H9 (cell line): ENCODE results near the gene ALOX12B. TPM values are rescaled to one million over a fixed set of nuclear protein-coding genes. Genes with fewer than 3 reads are reported as not detected.
A peak's percentile ranks its signal among the peaks of the same experiment; 100 is the strongest.

Source experiments
- DNase-seq: peaks from one replicate; pipeline ENCODE4 v3.0.0-alpha.2; 2017
- H2AFZ ChIP-seq: one replicate; pipeline ENCODE4 v1.6.1; 2013; ENCODE audit warnings: mild to moderate bottlenecking, low read length, control low read depth, moderate library complexity
- H2AK5ac ChIP-seq: 2 replicates; pipeline ENCODE4 v1.6.1; 2013; ENCODE audit warnings: low read length, control low read depth, mixed read lengths; ENCODE audit not compliant: insufficient read length
- H2BK120ac ChIP-seq: one replicate; pipeline ENCODE4 v1.6.1; 2013; ENCODE audit warnings: low read depth, mild to moderate bottlenecking, low read length, control low read depth, inconsistent platforms; ENCODE audit not compliant: poor library complexity, severe bottlenecking
- H2BK12ac ChIP-seq: 2 replicates; pipeline ENCODE4 v1.6.1; 2013; ENCODE audit warnings: low read length, control low read depth, mixed read lengths, low read depth; ENCODE audit not compliant: insufficient read length
- H2BK15ac ChIP-seq: 2 replicates; pipeline ENCODE4 v1.6.1; 2013; ENCODE audit warnings: low read depth, low read length, control low read depth
- H2BK20ac ChIP-seq: one replicate; pipeline ENCODE4 v1.6.1; 2013; ENCODE audit warnings: low read depth, mild to moderate bottlenecking, low read length, control low read depth, inconsistent platforms; ENCODE audit not compliant: poor library complexity, severe bottlenecking
- H2BK5ac ChIP-seq: 2 replicates; pipeline ENCODE4 v1.6.1; 2013; ENCODE audit warnings: low read length, control low read depth, mixed read lengths; ENCODE audit not compliant: insufficient read length
- H3K14ac ChIP-seq: 2 replicates; pipeline ENCODE4 v1.6.1; 2013; ENCODE audit warnings: low read length, control low read depth; ENCODE audit not compliant: insufficient read depth
- H3K18ac ChIP-seq: 2 replicates; pipeline ENCODE4 v1.6.1; 2013; ENCODE audit warnings: low read depth, mild to moderate bottlenecking, mixed read lengths, low read length, control low read depth; ENCODE audit not compliant: insufficient read length
- H3K23ac ChIP-seq: 2 replicates; pipeline ENCODE4 v1.6.1; 2013; ENCODE audit warnings: low read length, control low read depth, mixed read lengths, low read depth; ENCODE audit not compliant: insufficient read length
- H3K23me2 ChIP-seq: 2 replicates; pipeline ENCODE4 v1.6.1; 2013; ENCODE audit warnings: low read depth, mild to moderate bottlenecking, mixed read lengths, low read length, control low read depth; ENCODE audit not compliant: insufficient read length, poor library complexity, severe bottlenecking
- H3K27ac ChIP-seq: 2 replicates; pipeline ENCODE4 v1.5.1; 2013; ENCODE audit warnings: low read length, control low read depth, mixed read lengths, low read depth; ENCODE audit not compliant: insufficient read length
- H3K27me3 ChIP-seq: 2 replicates; pipeline ENCODE4 v1.6.1; 2013; ENCODE audit warnings: low read length, control low read depth, inconsistent platforms; ENCODE audit not compliant: insufficient read depth
- H3K4ac ChIP-seq: 2 replicates; pipeline ENCODE4 v1.6.1; 2013; ENCODE audit warnings: low read depth, mild to moderate bottlenecking, control low read depth, inconsistent platforms, low read length, moderate library complexity
- H3K4me1 ChIP-seq: 2 replicates; pipeline ENCODE4 v1.6.1; 2013; ENCODE audit warnings: low read length, control low read depth, inconsistent platforms; ENCODE audit not compliant: insufficient read depth
- H3K4me2 ChIP-seq: 2 replicates; pipeline ENCODE4 v1.6.1; 2013; ENCODE audit warnings: low read length, control low read depth, mixed read lengths; ENCODE audit not compliant: insufficient read length, insufficient read depth
- H3K56ac ChIP-seq: 2 replicates; pipeline ENCODE4 v1.6.1; 2013; ENCODE audit warnings: low read depth, mild to moderate bottlenecking, mixed read lengths, low read length, control low read depth; ENCODE audit not compliant: insufficient read length
- H3K79me1 ChIP-seq: 2 replicates; pipeline ENCODE4 v1.6.1; 2013; ENCODE audit warnings: low read depth, mild to moderate bottlenecking, moderate library complexity, low read length, control low read depth, inconsistent platforms; ENCODE audit not compliant: insufficient read depth, poor library complexity, severe bottlenecking
- H3K79me2 ChIP-seq: 2 replicates; pipeline ENCODE4 v1.6.1; 2013; ENCODE audit warnings: low read length, control low read depth, inconsistent platforms; ENCODE audit not compliant: insufficient read depth
- H3K9ac ChIP-seq: 2 replicates; pipeline ENCODE4 v1.6.1; 2013; ENCODE audit warnings: low read length, control low read depth, mixed read lengths; ENCODE audit not compliant: insufficient read length; ENCODE audit errors: extremely low read depth
- H3K9me3 ChIP-seq: one replicate; pipeline ENCODE4 v1.6.1; 2013; ENCODE audit warnings: low read depth, low read length, inconsistent platforms; ENCODE audit not compliant: control insufficient read depth
- H3T11ph ChIP-seq: one replicate; pipeline ENCODE4 v1.6.1; 2013; ENCODE audit warnings: mild to moderate bottlenecking, low read length, control low read depth, inconsistent platforms
- H4K20me1 ChIP-seq: one replicate; pipeline ENCODE4 v1.6.1; 2013; ENCODE audit not compliant: control insufficient read depth, insufficient read length, insufficient read depth
- H4K5ac ChIP-seq: 2 replicates; pipeline ENCODE4 v1.6.1; 2013; ENCODE audit warnings: low read depth, mild to moderate bottlenecking, mixed read lengths, low read length, control low read depth; ENCODE audit not compliant: insufficient read length
- H4K8ac ChIP-seq: replicated peaks from 2 replicates; pipeline ENCODE4 v1.6.1; 2013; ENCODE audit warnings: low read length, control low read depth, mixed read lengths, low read depth; ENCODE audit not compliant: insufficient read length
- H4K91ac ChIP-seq: 2 replicates; pipeline ENCODE4 v1.6.1; 2013; ENCODE audit warnings: low read depth, mild to moderate bottlenecking, moderate library complexity, mixed read lengths, low read length, control low read depth; ENCODE audit not compliant: insufficient read length
- H3K27ac Mint-ChIP-seq, 3 experiments: 2 replicates in 2 of 3; 3 replicates in 1 of 3; pipeline ENCODE4 v1.8.0; 2020 to 2021; ENCODE audit warnings: mixed read lengths in 3 of 3, mild to moderate bottlenecking in 1 of 3, moderate library complexity in 1 of 3
- H3K27me3 Mint-ChIP-seq: 2 replicates; pipeline ENCODE4 v1.8.0; 2021; ENCODE audit warnings: low read depth, mild to moderate bottlenecking, moderate library complexity, mixed read lengths
- H3K36me3 Mint-ChIP-seq, 3 experiments: 2 replicates in 2 of 3; 3 replicates in 1 of 3; pipeline ENCODE4 v1.8.0; 2020 to 2021; ENCODE audit warnings: low read depth in 3 of 3, mixed read lengths in 3 of 3; ENCODE audit not compliant: insufficient read depth in 1 of 3
- H3K4me1 Mint-ChIP-seq, 2 experiments: 2 replicates each; pipeline ENCODE4 v1.8.0; 2020; ENCODE audit warnings: mixed read lengths in 2 of 2
- H3K4me3 Mint-ChIP-seq, 2 experiments: 2 replicates in 1 of 2; 3 replicates in 1 of 2; pipeline ENCODE4 v1.8.0; 2020 to 2021; ENCODE audit warnings: mild to moderate bottlenecking in 2 of 2, mixed read lengths in 2 of 2, moderate library complexity in 1 of 2
- H3K9me3 Mint-ChIP-seq, 2 experiments: 2 replicates in 1 of 2; 3 replicates in 1 of 2; pipeline ENCODE4 v1.8.0; 2020; ENCODE audit warnings: mild to moderate bottlenecking in 2 of 2, mixed read lengths in 2 of 2, moderate library complexity in 1 of 2
- WGBS: extraction: QIAGEN DNeasy Blood & Tissue Kit; methylation state at CpG from one replicate; pipeline ENCODE4 v1.1.7; 2013; ENCODE audit warnings: missing lambda C conversion rate, low lambda C conversion rate, mixed read lengths; ENCODE audit not compliant: insufficient read length; ENCODE audit errors: extremely low coverage; 5-methylcytosine and 5-hydroxymethylcytosine counted together
- total RNA-seq: library from RNA; stranded (reverse); gene quantifications from 2 replicates; pipeline ENCODE4 v1.2.1, GENCODE V29; 2021
- TF ChIP-seq, protein P1 (sequence below): fragments of 200-600 bp; sonication (generic); conservative IDR thresholded peaks from 3 replicates; pipeline ENCODE4 v1.8.0; 2021; ENCODE audit warnings: antibody characterized with exemption, mild to moderate bottlenecking

Gene ALOX12B
- total RNA-seq, 1 experiment from 2014 or later: 1.2 TPM

DNA sequence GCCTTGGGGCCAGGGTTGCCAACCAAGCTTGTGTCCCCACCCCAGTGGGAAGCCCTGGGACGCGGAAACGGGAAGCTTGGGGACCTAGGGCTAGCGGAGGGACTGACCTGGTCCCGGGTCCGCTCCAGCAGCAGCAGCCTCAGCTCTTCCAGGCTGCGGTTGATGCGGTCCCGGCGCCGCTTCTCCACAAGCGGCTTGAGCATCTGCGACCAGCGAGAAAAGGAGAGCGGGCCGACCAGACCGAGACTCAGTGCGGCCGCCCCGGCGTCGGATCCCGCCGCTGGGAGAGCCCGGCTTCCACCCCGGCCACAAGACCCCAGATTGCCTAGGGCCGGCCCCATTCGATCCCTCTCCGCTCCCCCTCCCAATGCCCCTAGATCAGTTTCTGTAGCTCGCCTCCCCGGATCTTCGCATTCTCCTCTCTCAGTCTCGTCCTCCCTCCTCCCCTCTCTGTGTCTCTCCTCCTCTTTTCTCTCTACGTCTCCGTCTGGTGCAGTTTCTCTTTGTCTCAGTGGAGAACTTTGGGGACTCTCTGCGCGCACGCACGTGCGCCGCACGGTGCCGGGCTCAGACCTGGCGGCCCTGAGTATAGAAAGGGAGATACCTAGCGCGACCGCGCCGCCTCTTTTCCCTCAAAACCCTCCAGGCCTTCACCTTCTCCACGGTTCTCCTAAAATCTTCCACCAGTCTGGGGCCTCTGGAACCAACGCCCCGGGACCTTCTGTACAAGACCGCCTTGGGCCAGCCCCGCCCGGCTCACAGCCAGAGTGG is 35.6 kb upstream of the ALOX12B start:
- DNase-seq: peak; percentile 63
- no peak overlapping the region for H2BK5ac ChIP-seq
- peaks cover 4 to 12% of the 10 kb centered on the region in 2 experiments; a peak in 4 of 5 replicates for H3K9me3 Mint-ChIP-seq
- no peak overlapping the region for H2BK120ac ChIP-seq
- H3K27me3 Mint-ChIP-seq: peaks cover 82% of the 10 kb centered on the region
- no peak overlapping the region for H3K4ac ChIP-seq
- no peaks in the 10 kb centered on the region; the same call in 1 of the 2 replicates for H3K4me1 ChIP-seq
- H3K18ac ChIP-seq: no peak overlapping the region
- H3K27me3 ChIP-seq: peaks cover 34% of the 10 kb centered on the region
- H4K5ac ChIP-seq: no peak overlapping the region
- H4K8ac ChIP-seq: no peak overlapping the region
- H3K4me3 Mint-ChIP-seq: peak overlapping the region; percentile 91 to 93
- no peak overlapping the region for H2BK20ac ChIP-seq
- H3K14ac ChIP-seq: no peak overlapping the region; the same call in 1 of the 2 replicates
- H3K27ac Mint-ChIP-seq: peak overlapping the region in 1 of 3 experiments; percentile 50; a peak in 1 of 7 replicates
- no peak overlapping the region for H3K56ac ChIP-seq
- H3T11ph ChIP-seq: no peak overlapping the region
- no peaks in the 10 kb centered on the region for H4K20me1 ChIP-seq
- no peak overlapping the region for H3K27ac ChIP-seq
- peak overlapping the region; percentile 66 for H3K4me2 ChIP-seq
- H2AFZ ChIP-seq: no peak overlapping the region
- H2BK15ac ChIP-seq: no peak overlapping the region
- H3K9me3 ChIP-seq: no peaks in the 10 kb centered on the region
- peaks cover 53% of the 10 kb centered on the region for H3K23me2 ChIP-seq
- H2AK5ac ChIP-seq: no peak overlapping the region
- TF ChIP-seq, protein P1, sequence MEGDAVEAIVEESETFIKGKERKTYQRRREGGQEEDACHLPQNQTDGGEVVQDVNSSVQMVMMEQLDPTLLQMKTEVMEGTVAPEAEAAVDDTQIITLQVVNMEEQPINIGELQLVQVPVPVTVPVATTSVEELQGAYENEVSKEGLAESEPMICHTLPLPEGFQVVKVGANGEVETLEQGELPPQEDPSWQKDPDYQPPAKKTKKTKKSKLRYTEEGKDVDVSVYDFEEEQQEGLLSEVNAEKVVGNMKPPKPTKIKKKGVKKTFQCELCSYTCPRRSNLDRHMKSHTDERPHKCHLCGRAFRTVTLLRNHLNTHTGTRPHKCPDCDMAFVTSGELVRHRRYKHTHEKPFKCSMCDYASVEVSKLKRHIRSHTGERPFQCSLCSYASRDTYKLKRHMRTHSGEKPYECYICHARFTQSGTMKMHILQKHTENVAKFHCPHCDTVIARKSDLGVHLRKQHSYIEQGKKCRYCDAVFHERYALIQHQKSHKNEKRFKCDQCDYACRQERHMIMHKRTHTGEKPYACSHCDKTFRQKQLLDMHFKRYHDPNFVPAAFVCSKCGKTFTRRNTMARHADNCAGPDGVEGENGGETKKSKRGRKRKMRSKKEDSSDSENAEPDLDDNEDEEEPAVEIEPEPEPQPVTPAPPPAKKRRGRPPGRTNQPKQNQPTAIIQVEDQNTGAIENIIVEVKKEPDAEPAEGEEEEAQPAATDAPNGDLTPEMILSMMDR: no peak
- no peaks in the 10 kb centered on the region; a peak in 2 of 7 replicates for H3K36me3 Mint-ChIP-seq
- H4K91ac ChIP-seq: no peak overlapping the region
- H3K9ac ChIP-seq: no peak overlapping the region
- no peaks in the 10 kb centered on the region for H3K79me2 ChIP-seq
- H3K4me1 Mint-ChIP-seq: peaks cover 43 to 47% of the 10 kb centered on the region in 2 experiments
- no peak overlapping the region for H3K23ac ChIP-seq
- no peaks in the 10 kb centered on the region for H3K79me1 ChIP-seq
- no CpG with 5 or more reads among the region's 55 CpGs for WGBS
- no peak overlapping the region for H2BK12ac ChIP-seq
